GM12878 (cell line): ENCODE measurements around the gene RIPPLY3. TPM values are rescaled to one million over a fixed set of nuclear protein-coding genes. Genes with fewer than 3 reads are reported as not detected.

Experiments used
- CREB1 ChIP-seq: IDR thresholded peaks from 2 replicates; pipeline ENCODE4 v1.6.1; 2012; ENCODE audit warnings: low read depth, mild to moderate bottlenecking, inconsistent platforms
- HDGF ChIP-seq: fragments of 450-650 bp; IDR thresholded peaks from 2 replicates; pipeline ENCODE4 v1.6.1; 2016; ENCODE audit warnings: antibody characterized with exemption
- PAX8 ChIP-seq: fragments of 450-650 bp; IDR thresholded peaks from 2 replicates; pipeline ENCODE4 v1.6.1; 2017; ENCODE audit warnings: mild to moderate bottlenecking, moderate library complexity
- SREBF1 ChIP-seq: IDR thresholded peaks from 2 replicates; pipeline ENCODE4 v1.6.1; 2012; ENCODE audit warnings: mild to moderate bottlenecking, low read length
- polyA plus RNA-seq, 11 experiments: library from polyadenylated mRNA; depleted of rRNA in 4 of 11; unstranded in 6 of 11; stranded (reverse) in 5 of 11; fragments of >200 nt; fragmentation: Nextera tagmentation in 4 of 11; fragmentation: Illumina TruSeq in 1 of 11; extraction: Ambion mirVana in 4 of 11; extraction: Trizol in 1 of 11; gene quantifications; 1 replicate in 1 of 11; 2 replicates in 10 of 11; pipeline versions ENCODE4 v1.2.1 to v1.2.3, GENCODE V29; 2011 to 2016; ENCODE audit warnings: inconsistent platforms in 2 of 11, missing spikeins in 2 of 11, low read depth in 1 of 11
- total RNA-seq, 4 experiments: library from RNA; depleted of rRNA in 3 of 4; stranded (reverse); fragments of >200 nt in 3 of 4; fragmentation: Illumina TruSeq in 1 of 4; extraction: Trizol in 1 of 4; gene quantifications; 2 replicates each; pipeline versions ENCODE4 v1.2.1 to v1.2.3, GENCODE V29; 2013 to 2021
- TF ChIP-seq, protein P1 (sequence below): fragments of 450-650 bp; IDR thresholded peaks from 2 replicates; pipeline ENCODE4 v1.6.1; 2014; ENCODE audit warnings: mild to moderate bottlenecking
- TF ChIP-seq, protein P2 (sequence below): fragments of 450-650 bp; formaldehyde crosslinking; IDR thresholded peaks from 2 replicates; pipeline ENCODE4 v1.5.0; 2022; ENCODE audit warnings: mild to moderate bottlenecking, missing genetic modification characterization
- TF ChIP-seq, protein P3 (sequence below): IDR thresholded peaks from 2 replicates; pipeline ENCODE4 v1.6.1; 2011; ENCODE audit warnings: borderline replicate concordance, low read depth, mild to moderate bottlenecking, moderate library complexity, mixed read lengths, low read length; ENCODE audit not compliant: insufficient read depth; ENCODE audit errors: extremely low read length

The RIPPLY3 gene
- total and polyA plus RNA-seq, 10 of the 15 experiments (the other 5 are each of a cell fraction or from before 2014, with no cell fraction given): not detected

DNA sequence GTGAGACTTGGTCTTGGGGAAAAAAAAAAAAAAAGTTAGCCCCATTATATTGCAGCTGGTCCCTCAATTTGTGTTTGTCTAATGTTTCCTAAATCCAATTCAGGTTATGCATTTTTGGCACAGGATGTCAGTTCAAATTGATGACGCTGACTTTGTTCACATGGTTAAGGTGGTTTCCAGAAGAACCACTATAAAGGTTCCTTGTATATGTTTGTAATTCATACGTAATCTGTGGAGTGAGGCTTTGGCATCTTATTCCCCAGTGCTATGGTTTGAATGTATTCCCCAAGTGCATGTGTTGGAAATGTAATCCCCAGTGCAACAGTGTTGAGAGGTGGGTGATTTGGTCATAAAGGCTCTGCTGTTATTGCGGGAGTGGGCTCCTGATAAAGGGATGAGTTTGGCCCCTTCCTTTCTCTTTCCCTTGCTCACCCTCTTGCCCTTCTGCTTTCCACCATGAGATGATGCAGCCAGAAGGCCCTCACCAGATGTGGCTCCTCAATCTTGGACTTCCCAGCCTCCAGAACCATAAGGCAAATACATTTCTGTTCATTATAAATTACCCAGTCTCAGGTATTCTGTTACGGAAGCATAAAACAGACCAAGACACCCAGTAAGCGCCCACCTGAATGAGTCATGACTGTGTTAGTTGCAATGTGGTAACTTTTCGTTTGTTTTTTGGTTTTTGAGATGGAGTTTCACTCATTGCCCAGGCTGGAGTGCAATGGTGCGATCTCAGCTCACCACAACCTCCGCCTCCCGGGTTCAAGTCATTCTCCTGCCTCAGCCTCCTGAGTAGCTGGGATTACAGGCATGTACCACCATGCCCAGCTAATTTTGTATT lies 20.5 kb upstream of the RIPPLY3 start (continued):
- TF ChIP-seq HDGF: no peak
- TF ChIP-seq, protein P1, sequence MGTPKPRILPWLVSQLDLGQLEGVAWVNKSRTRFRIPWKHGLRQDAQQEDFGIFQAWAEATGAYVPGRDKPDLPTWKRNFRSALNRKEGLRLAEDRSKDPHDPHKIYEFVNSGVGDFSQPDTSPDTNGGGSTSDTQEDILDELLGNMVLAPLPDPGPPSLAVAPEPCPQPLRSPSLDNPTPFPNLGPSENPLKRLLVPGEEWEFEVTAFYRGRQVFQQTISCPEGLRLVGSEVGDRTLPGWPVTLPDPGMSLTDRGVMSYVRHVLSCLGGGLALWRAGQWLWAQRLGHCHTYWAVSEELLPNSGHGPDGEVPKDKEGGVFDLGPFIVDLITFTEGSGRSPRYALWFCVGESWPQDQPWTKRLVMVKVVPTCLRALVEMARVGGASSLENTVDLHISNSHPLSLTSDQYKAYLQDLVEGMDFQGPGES: no peak
- no peak for TF ChIP-seq PAX8
- TF ChIP-seq, protein P2, sequence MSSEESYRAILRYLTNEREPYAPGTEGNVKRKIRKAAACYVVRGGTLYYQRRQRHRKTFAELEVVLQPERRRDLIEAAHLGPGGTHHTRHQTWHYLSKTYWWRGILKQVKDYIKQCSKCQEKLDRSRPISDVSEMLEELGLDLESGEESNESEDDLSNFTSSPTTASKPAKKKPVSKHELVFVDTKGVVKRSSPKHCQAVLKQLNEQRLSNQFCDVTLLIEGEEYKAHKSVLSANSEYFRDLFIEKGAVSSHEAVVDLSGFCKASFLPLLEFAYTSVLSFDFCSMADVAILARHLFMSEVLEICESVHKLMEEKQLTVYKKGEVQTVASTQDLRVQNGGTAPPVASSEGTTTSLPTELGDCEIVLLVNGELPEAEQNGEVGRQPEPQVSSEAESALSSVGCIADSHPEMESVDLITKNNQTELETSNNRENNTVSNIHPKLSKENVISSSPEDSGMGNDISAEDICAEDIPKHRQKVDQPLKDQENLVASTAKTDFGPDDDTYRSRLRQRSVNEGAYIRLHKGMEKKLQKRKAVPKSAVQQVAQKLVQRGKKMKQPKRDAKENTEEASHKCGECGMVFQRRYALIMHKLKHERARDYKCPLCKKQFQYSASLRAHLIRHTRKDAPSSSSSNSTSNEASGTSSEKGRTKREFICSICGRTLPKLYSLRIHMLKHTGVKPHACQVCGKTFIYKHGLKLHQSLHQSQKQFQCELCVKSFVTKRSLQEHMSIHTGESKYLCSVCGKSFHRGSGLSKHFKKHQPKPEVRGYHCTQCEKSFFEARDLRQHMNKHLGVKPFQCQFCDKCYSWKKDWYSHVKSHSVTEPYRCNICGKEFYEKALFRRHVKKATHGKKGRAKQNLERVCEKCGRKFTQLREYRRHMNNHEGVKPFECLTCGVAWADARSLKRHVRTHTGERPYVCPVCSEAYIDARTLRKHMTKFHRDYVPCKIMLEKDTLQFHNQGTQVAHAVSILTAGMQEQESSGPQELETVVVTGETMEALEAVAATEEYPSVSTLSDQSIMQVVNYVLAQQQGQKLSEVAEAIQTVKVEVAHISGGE (CRISPR knock-in tag): no peak
- TF ChIP-seq SREBF1: no peak
- no peak for TF ChIP-seq CREB1
- TF ChIP-seq, protein P3, sequence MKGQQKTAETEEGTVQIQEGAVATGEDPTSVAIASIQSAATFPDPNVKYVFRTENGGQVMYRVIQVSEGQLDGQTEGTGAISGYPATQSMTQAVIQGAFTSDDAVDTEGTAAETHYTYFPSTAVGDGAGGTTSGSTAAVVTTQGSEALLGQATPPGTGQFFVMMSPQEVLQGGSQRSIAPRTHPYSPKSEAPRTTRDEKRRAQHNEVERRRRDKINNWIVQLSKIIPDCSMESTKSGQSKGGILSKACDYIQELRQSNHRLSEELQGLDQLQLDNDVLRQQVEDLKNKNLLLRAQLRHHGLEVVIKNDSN: no peak
